NB4 (cell line): Measurements from ENCODE around the gene MCRIP2.
"Not testable (repeated sequence)": the region's sequence is repeated elsewhere in the genome, so short reads cannot be mapped to it uniquely, and the experiment has no call there.

ENCODE experiments used
- DNase-seq: peaks from one replicate; pipeline ENCODE4 v3.0.0; 2010; ENCODE audit warnings: low read depth
- H3K4me3 ChIP-seq: one replicate; pipeline ENCODE4 v1.5.1; 2011; ENCODE audit warnings: mild to moderate bottlenecking, low read depth, low read length, moderate library complexity
- MAX ChIP-seq: IDR thresholded peaks from 2 replicates; pipeline ENCODE4 v1.6.1; 2011; ENCODE audit warnings: low read depth, low read length
- MYC ChIP-seq: IDR thresholded peaks from 2 replicates; pipeline ENCODE4 v1.6.1; 2011; ENCODE audit warnings: low read depth, low read length
- POLR2A ChIP-seq: IDR thresholded peaks from 2 replicates; pipeline ENCODE4 v1.6.1; 2011; ENCODE audit warnings: mild to moderate bottlenecking; ENCODE audit not compliant: insufficient read length; ENCODE audit errors: extremely low read depth
- TF ChIP-seq, protein P1 (sequence below): IDR thresholded peaks from one replicate; pipeline ENCODE4 v1.5.1; 2012; ENCODE audit warnings: low read depth, low read length

Gene MCRIP2

GRCh38 chr16:595094-595528, 46.5 kb upstream of the MCRIP2 start:
- H3K4me3 ChIP-seq, result no peak overlapping the region
- no peak for DNase-seq
- no peak for TF ChIP-seq MAX
- TF ChIP-seq MYC, result no peak
- TF ChIP-seq, protein P1, sequence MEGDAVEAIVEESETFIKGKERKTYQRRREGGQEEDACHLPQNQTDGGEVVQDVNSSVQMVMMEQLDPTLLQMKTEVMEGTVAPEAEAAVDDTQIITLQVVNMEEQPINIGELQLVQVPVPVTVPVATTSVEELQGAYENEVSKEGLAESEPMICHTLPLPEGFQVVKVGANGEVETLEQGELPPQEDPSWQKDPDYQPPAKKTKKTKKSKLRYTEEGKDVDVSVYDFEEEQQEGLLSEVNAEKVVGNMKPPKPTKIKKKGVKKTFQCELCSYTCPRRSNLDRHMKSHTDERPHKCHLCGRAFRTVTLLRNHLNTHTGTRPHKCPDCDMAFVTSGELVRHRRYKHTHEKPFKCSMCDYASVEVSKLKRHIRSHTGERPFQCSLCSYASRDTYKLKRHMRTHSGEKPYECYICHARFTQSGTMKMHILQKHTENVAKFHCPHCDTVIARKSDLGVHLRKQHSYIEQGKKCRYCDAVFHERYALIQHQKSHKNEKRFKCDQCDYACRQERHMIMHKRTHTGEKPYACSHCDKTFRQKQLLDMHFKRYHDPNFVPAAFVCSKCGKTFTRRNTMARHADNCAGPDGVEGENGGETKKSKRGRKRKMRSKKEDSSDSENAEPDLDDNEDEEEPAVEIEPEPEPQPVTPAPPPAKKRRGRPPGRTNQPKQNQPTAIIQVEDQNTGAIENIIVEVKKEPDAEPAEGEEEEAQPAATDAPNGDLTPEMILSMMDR, result no peak
- TF ChIP-seq POLR2A, result no peak

GRCh38 chr16:595942-596735, 45.5 kb upstream of the MCRIP2 start:
- no peak overlapping the region for H3K4me3 ChIP-seq
- TF ChIP-seq POLR2A, result no peak
- TF ChIP-seq MAX, result peak; percentile 71; the same call in 1 of the 2 replicates
- TF ChIP-seq MYC, result peak; percentile 30; the same call in 1 of the 2 replicates
- TF ChIP-seq, protein P1, result no peak
- DNase-seq, result peak; percentile 55

- no peak for TF ChIP-seq POLR2A
- TF ChIP-seq MAX, result no peak
- TF ChIP-seq, protein P1, result no peak
- no peak for TF ChIP-seq MYC
- no peak overlapping the region for H3K4me3 ChIP-seq
- no peak for DNase-seq
Measured at GRCh38 chr16:596736-597060, 44.9 kb upstream of the MCRIP2 start.

DNA sequence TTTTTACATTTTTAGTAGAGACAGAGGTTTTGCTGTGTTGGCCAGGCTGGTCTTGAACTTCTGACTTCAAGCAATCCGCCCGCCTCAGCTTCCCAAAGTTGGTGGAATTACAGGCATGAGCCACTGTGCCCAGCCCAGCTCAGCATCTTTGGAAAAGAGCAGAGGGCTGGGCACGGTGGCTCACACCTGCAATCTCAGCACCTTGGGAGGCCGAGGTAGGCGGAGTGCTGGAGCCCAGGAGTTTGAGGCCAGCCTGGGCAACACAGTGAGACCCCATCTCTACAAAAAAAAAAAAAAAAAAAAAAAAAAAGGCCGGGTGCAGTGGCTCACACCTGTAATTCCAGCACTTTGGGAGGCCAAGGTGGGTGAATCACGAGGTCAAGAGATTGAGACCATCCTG, 44.0 kb upstream of the MCRIP2 start:
- H3K4me3 ChIP-seq, DNase-seq: not testable (repeated sequence)

GRCh38 chr16:598823-599739, 42.5 kb upstream of the MCRIP2 start:
- H3K4me3 ChIP-seq, result no peak overlapping the region
- no peak for DNase-seq
- TF ChIP-seq POLR2A (no peak), MAX (no peak), MYC (no peak)
- TF ChIP-seq, protein P1, result no peak

GRCh38 chr16:600781-601180, 40.8 kb upstream of the MCRIP2 start:
- peak; percentile 33 for DNase-seq
- no peak overlapping the region for H3K4me3 ChIP-seq
- TF ChIP-seq, protein P1, result peak; percentile 10
- TF ChIP-seq MAX, result no peak
